ENCODE measurements around the gene ADCY6.
A peak's percentile ranks its signal among the peaks of the same experiment; 100 is the strongest.

ADCY6 gene

GRCh38 chr12:48788854-48789775, at the start of gene ADCY6:
TSS of gene ADCY6 (minus strand) at chr12:48789089. CDS start at chr12:48783434, 5,655 bp downstream.
- no peak for DNase-seq (ENCODE audit: extremely low read depth in 1 of 2, low read depth in 1 of 2)

- no peak for DNase-seq (ENCODE audit: extremely low read depth in 1 of 2, low read depth in 1 of 2)
Measured at GRCh38 chr12:48838048-48838447, 49.2 kb upstream of the ADCY6 start.

DNA sequence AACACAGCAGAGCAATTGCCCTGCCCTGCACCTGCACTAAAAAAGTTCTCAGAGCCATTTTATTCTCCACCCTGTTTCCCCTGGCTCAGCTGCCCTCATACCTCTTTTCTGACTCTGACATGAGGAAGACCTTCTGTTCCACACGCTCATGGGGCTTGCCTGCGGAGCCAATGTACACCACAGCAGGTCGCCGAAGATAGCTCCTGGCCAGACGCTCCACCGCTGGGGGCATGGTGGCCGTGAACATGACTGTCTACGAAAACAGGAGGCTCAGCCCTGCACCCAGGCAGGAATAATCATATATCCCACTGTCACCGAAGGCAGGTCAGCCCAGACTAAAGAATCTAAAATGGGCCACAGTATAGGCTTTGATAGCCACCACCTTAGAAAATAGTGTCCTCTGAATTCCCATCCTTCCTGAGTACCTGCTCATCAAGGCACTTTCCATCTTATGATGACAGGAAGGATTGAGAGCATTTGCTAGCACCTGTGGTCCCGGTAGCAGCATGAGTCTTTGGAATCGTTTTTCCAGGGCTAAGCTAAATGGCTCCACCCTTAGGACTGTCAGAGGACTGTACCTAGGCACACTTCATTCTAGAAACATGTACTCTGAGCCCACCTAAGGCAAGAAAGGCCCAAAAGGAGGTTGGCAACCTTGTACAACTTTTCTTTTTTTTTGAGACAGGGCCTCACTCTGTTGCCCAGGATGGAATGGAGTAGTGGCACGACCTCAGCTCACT, 43.6 kb upstream of the ADCY6 start:
- DNase-seq (ENCODE audit: extremely low read depth in 1 of 2, low read depth in 1 of 2) = no peak

GRCh38 chr12:48831257-48831656, 42.4 kb upstream of the ADCY6 start:
- no peak for DNase-seq (ENCODE audit: extremely low read depth in 1 of 2, low read depth in 1 of 2)

- DNase-seq (ENCODE audit: extremely low read depth in 1 of 2, low read depth in 1 of 2) = no peak
Measured at GRCh38 chr12:48828841-48829575, 40.1 kb upstream of the ADCY6 start.

DNA sequence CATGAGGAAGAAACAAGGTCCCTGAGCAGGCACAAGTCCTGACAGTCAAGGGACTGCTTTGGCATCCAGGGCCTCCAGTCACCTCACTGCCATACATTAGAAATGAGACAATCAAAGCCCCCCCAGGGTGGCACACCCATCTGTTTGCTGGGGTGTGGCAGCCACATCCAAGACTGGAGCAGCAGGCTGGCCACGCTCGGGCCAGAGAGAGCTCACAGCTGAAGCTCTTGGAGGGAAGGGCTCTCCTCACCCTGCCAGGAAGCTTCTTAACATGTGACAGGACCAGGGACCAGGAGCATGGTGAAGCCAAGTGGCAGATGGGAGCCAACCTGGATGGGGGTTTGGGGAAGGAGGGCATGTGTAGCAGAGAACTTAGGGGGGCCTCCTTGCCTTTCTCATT, 39.4 kb upstream of the ADCY6 start:
- DNase-seq (ENCODE audit: extremely low read depth in 1 of 2, low read depth in 1 of 2) = no peak

DNA sequence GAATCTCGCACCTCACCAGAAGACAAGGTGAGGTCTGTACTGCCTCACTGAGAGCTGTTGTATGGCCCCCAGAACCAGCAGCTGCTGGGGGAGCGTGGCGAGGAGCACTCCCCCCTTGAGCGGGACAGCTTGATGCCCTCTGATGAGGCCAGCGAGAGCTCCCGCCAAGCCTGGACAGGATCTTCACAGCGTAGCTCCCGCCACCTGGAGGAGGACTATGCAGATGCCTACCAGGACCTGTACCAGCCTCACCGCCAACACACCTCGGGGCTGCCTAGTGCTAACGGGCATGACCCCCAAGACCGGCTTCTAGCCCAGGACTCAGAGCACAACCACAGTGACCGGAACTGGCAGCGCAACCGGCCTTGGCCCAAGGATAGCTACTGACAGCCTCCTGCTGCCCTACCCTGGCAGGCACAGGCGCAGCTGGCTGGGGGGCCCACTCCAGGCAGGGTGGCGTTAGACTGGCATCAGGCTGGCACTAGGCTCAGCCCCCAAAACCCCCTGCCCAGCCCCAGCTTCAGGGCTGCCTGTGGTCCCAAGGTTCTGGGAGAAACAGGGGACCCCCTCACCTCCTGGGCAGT, 38.7 kb upstream of the ADCY6 start:
- DNase-seq (ENCODE audit: extremely low read depth in 1 of 2, low read depth in 1 of 2) = no peak

DNA sequence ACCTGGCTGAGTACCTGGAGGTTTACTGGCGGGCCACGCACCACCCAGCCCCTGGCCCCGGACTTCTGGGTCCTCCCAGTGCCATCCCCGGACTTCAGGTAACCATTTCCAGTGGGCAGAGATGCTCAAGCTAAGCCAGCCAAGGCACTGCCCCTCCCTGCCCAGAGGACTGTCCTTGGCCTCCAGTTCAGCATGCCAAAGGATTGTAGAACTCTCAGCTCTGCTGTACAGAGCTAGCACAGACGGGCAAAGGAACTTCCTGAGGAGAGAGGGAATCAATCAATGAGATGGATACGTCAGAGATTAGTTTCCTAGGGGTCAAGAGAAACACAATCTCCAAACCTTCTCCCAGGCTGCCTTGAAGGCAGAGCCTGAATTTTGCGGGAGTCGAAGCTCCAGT, 38.1 kb upstream of the ADCY6 start:
- no peak for DNase-seq (ENCODE audit: extremely low read depth in 1 of 2, low read depth in 1 of 2)

- no peak for DNase-seq (ENCODE audit: extremely low read depth in 1 of 2, low read depth in 1 of 2)
Measured at GRCh38 chr12:48826209-48826855, 37.4 kb upstream of the ADCY6 start.

- DNase-seq (ENCODE audit: extremely low read depth in 1 of 2, low read depth in 1 of 2) = no peak
Measured at GRCh38 chr12:48824905-48825304, 36.0 kb upstream of the ADCY6 start.

GRCh38 chr12:48824112-48824511, 35.2 kb upstream of the ADCY6 start:
- no peak for DNase-seq (ENCODE audit: extremely low read depth in 1 of 2, low read depth in 1 of 2)

- no peak for DNase-seq (ENCODE audit: extremely low read depth in 1 of 2, low read depth in 1 of 2)
Measured at GRCh38 chr12:48823281-48823680, 34.4 kb upstream of the ADCY6 start.

DNA sequence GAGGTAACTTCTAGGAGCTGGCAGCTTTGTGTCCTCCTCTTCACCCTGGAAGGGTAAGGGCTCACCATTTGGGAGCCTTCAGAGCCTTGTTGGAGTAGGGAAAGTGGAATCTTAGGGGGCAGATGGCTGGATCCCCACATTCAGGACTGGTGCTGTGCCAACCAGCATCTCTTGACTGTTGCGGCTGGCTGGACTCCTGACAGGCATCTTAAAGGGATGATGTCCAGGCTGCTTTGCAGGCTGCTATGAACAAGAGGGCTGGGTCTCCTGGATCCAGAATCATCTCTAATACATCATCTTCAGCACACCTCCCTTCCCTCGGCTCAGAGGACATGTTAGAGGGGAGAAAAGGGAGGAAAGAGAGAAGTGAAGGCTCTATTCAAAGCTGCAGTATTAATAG, 33.8 kb upstream of the ADCY6 start:
- DNase-seq (ENCODE audit: extremely low read depth in 1 of 2, low read depth in 1 of 2) = no peak

DNA sequence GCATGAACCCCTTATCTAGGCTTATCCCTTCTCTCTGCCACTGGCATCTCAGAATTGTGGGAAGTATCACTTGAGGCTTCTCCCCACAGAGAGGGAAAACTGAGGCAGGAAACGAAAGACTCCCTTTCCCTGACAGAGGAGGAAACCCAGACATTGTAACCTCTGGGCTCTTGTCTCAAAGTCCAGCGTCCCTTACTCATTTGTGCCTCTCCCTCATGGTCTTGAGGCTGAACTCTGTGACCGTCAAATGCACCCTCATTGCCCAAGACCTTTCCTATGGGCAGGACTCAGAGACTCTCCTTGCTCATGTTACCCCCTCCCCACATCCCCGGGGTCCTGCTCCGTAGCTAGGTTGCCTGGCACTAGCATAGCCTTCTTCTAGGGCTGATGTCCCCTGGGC, 33.2 kb upstream of the ADCY6 start:
- no peak for DNase-seq (ENCODE audit: extremely low read depth in 1 of 2, low read depth in 1 of 2)

DNA sequence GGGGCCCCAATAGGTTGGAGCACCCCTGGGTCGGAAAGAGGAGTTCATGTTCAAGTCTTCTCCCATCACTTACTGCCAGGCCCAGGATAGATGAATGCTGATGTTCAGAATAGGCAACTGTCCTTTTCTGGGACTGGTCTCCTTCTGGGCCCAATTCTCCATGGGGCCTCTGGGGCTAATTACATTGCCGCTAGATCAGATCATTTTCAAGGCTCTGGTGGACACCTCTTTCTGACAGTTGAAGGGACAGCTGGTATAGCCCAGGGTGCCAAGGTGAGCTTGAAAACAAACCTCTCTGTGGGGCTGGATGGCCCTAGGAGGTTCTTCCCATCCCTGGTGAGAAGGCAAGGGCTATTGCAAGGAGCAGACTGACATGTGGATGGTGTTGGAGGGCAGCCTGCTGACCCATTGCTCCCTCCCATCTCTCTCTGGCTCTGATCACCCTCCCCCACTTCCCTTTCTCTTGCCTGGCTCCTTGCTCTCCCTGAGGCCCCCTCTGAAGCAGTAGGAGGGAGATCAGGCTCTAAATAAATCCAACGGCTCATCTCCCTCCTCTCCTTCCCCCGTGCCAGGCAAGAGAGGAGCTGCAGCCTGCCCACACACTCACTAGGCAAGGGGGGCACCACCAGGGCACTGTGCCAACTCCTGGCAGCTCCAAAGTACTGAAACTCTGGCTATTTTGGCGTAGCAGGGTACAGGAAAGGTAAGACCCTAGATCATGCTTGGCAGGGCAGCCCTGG, 31.3 kb upstream of the ADCY6 start:
- DNase-seq (ENCODE audit: extremely low read depth in 1 of 2, low read depth in 1 of 2) = no peak

- DNase-seq (ENCODE audit: extremely low read depth in 1 of 2, low read depth in 1 of 2) = no peak
Measured at GRCh38 chr12:48818831-48819590, 30.1 kb upstream of the ADCY6 start.

DNA sequence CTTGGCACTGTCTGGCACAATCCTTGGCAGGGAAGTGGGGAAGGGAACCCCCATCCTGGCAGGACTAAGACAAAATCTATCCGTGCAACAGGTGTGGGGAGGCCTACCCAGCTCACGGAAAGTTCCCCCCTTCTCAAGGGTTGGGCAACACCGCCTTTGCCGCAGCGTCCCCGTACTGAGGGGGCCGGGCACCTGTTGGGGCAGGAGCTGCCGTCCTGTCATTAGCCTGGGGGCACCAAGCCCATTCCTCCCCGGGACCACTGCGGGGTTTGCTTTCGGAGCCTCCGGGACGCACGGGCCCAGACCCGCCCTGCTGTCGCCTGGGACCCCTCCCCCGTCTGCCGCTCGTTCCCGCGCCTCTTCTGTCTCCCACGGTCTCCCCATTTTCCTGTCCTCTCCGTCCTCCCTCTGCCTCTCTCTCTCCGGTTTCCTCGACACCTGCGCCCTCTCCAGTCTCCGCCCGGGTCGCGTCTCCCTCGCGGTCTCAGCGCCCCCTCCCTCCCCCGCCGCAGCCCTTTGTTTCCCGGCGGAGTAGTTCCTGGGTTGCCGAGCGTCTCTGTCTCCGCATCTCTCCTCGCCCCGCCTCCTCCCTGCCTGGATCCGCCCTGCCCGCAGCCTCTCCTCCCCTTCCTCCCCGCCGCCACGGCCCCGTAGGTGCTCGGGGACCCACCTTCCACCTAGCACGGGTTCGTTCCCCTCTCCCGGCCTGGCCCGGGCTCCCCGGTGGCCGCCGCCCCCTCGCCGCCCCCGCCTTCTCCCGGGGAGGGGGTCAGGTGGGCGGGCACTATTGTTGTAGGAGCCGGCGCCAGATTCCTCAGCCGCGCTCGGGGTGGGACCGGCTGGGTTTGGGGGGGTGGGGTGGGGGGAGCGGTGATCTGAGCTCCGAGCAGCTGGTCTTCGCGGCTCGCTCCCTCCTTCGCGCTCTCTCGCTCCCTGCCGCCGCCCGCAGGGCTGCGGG, 29.3 kb upstream of the ADCY6 start, which contains the start of gene CACNB3:
TSS of gene CACNB3 (plus strand) at position 624 of the 958 bp plus-strand sequence. CDS start 434 bp downstream, outside the sequence.
- DNase-seq (ENCODE audit: extremely low read depth in 1 of 2, low read depth in 1 of 2) = peak; percentile 58 to 66
